Measurements from ENCODE around the gene GGN. TPM values are rescaled to one million over a fixed set of nuclear protein-coding genes. Genes with fewer than 3 reads are reported as not detected.
"Not testable (repeated sequence)": the region's sequence is repeated elsewhere in the genome, so short reads cannot be mapped to it uniquely, and the experiment has no call there.

The GGN gene
- total and polyA plus RNA-seq, 2 experiments from 2014 or later: 1.8 to 2.0 TPM

GRCh38 chr19:38351865-38352395 lies 35.9 kb downstream of the GGN start:
- Histone ChIP-seq H4K20me1 (ENCODE audit: insufficient read depth) (no peaks in the 10 kb centered on the region), H3K27ac (no peak overlapping the region), H3K27me3 (replicated peaks; ENCODE audit: insufficient read depth) (no peaks in the 10 kb centered on the region; the same call in 1 of the 2 replicates), H3K36me3 (ENCODE audit: low read depth) (no peaks in the 10 kb centered on the region), H3K4me2 (ENCODE audit: unreplicated experiment) (no peak overlapping the region), H3K79me2 (ENCODE audit: insufficient read depth) (no peaks in the 10 kb centered on the region), H3K4me1 (ENCODE audit: insufficient read depth) (no peaks in the 10 kb centered on the region), H3K9me2 (ENCODE audit: insufficient read depth) (no peaks in the 10 kb centered on the region), H3K9me3 (ENCODE audit: low read depth) (no peaks in the 10 kb centered on the region), H3F3A (ENCODE audit: insufficient read depth) (no peaks in the 10 kb centered on the region), H2AFZ (no peak overlapping the region), H3K4me3 (no peak overlapping the region), H3K9ac (no peak overlapping the region)
- TF ChIP-seq EZH2 (IDR thresholded peaks at IDR 0.05; ENCODE audit: insufficient read depth, poor library complexity, severe bottlenecking) (no peak), EZH2phosphoT487 (IDR thresholded peaks at IDR 0.05; ENCODE audit: insufficient read depth, low read depth) (no peak)
- 44 to 51% methylated on average over 9 of the region's 9 CpGs for WGBS, 2 experiments (ENCODE audit: low coverage in 1 of 2, low lambda C conversion rate in 2 of 2, missing lambda C conversion rate in 2 of 2)
- in situ Hi-C loops (cut with MboI): no loop called here
- DNase-seq: no peak

- in situ Hi-C loops (cut with MboI): no loop called here
- Histone ChIP-seq H2AFZ (no peak overlapping the region), H4K20me1 (ENCODE audit: insufficient read depth) (no peaks in the 10 kb centered on the region), H3K27me3 (replicated peaks; ENCODE audit: insufficient read depth) (no peaks in the 10 kb centered on the region; the same call in 1 of the 2 replicates), H3K4me3 (no peak overlapping the region), H3F3A (ENCODE audit: insufficient read depth) (no peaks in the 10 kb centered on the region), H3K9me3 (ENCODE audit: low read depth) (no peaks in the 10 kb centered on the region), H3K4me2 (ENCODE audit: unreplicated experiment) (no peak overlapping the region), H3K9me2 (ENCODE audit: insufficient read depth) (no peaks in the 10 kb centered on the region), H3K9ac (no peak overlapping the region), H3K27ac (no peak overlapping the region), H3K4me1 (ENCODE audit: insufficient read depth) (no peaks in the 10 kb centered on the region), H3K36me3 (ENCODE audit: low read depth) (no peaks in the 10 kb centered on the region), H3K79me2 (ENCODE audit: insufficient read depth) (no peaks in the 10 kb centered on the region)
- 76 to 90% methylated on average over 3 of the region's 3 CpGs for WGBS, 2 experiments (ENCODE audit: low coverage in 1 of 2, low lambda C conversion rate in 2 of 2, missing lambda C conversion rate in 2 of 2)
- no peak for TF ChIP-seq EZH2phosphoT487 (IDR thresholded peaks at IDR 0.05; ENCODE audit: insufficient read depth, low read depth)
- TF ChIP-seq EZH2 (IDR thresholded peaks at IDR 0.05; ENCODE audit: insufficient read depth, poor library complexity, severe bottlenecking): no peak
- no peak for DNase-seq
Observed at GRCh38 chr19:38350883-38351282, 37.0 kb downstream of the GGN start.

DNA sequence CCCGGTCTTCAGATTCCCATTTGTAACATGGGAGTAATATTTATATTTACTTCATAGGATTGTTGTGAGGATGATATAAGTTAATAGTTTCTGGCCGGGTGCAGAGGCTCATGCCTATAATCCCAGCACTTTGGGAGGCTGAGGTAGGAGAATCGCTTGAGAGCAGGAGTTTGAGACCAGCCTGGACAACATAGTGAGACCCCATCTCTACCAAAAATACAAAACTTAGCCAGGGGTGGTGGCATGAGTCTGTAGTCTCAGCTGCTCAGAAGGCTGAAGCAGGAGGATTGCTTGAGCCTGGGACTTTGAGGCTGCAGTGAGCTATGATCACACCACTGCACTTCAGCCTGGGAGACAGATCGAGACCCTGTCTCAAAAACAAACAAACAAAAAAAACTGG lies 41.0 kb downstream of the GGN start:
- in situ Hi-C loops (cut with MboI): no loop called here
- no peak overlapping the region for H3K27ac ChIP-seq
- no peaks in the 10 kb centered on the region for H3K9me3 ChIP-seq (ENCODE audit: low read depth)
- DNase-seq: no peak
- H3K4me3 ChIP-seq: no peak overlapping the region
- no peaks in the 10 kb centered on the region for H3F3A ChIP-seq (ENCODE audit: insufficient read depth)
- H3K36me3 ChIP-seq (ENCODE audit: low read depth): no peaks in the 10 kb centered on the region
- H3K4me2 ChIP-seq (ENCODE audit: unreplicated experiment): no peak overlapping the region
- H3K27me3 ChIP-seq (replicated peaks; ENCODE audit: insufficient read depth): no peaks in the 10 kb centered on the region
- no peak overlapping the region for H2AFZ ChIP-seq
- no peaks in the 10 kb centered on the region for H3K79me2 ChIP-seq (ENCODE audit: insufficient read depth)
- 70 to 85% methylated on average over 4 of the region's 4 CpGs for WGBS, 2 experiments (ENCODE audit: low coverage in 1 of 2, low lambda C conversion rate in 2 of 2, missing lambda C conversion rate in 2 of 2)
- no peaks in the 10 kb centered on the region for H3K9me2 ChIP-seq (ENCODE audit: insufficient read depth)
- no peaks in the 10 kb centered on the region for H3K4me1 ChIP-seq (ENCODE audit: insufficient read depth)
- H4K20me1 ChIP-seq (ENCODE audit: insufficient read depth): no peaks in the 10 kb centered on the region
- TF ChIP-seq EZH2 (IDR thresholded peaks at IDR 0.05; ENCODE audit: insufficient read depth, poor library complexity, severe bottlenecking) (no peak), EZH2phosphoT487 (IDR thresholded peaks at IDR 0.05; ENCODE audit: insufficient read depth, low read depth) (no peak)
- no peak overlapping the region for H3K9ac ChIP-seq

- in situ Hi-C loops (cut with MboI): no loop called here
- no peaks in the 10 kb centered on the region for H3F3A ChIP-seq (ENCODE audit: insufficient read depth)
- no peak overlapping the region for H3K27ac ChIP-seq
- H4K20me1 ChIP-seq (ENCODE audit: insufficient read depth): no peaks in the 10 kb centered on the region
- 83 to 93% methylated on average over 2 of the region's 2 CpGs for WGBS, 2 experiments (ENCODE audit: low coverage in 1 of 2, low lambda C conversion rate in 2 of 2, missing lambda C conversion rate in 2 of 2)
- H3K9me2 ChIP-seq (ENCODE audit: insufficient read depth): no peaks in the 10 kb centered on the region
- H3K4me2 ChIP-seq (ENCODE audit: unreplicated experiment): no peak overlapping the region
- no peaks in the 10 kb centered on the region for H3K79me2 ChIP-seq (ENCODE audit: insufficient read depth)
- H3K4me1 ChIP-seq (ENCODE audit: insufficient read depth): no peaks in the 10 kb centered on the region
- no peaks in the 10 kb centered on the region for H3K9me3 ChIP-seq (ENCODE audit: low read depth)
- no peak overlapping the region for H2AFZ ChIP-seq
- no peaks in the 10 kb centered on the region for H3K36me3 ChIP-seq (ENCODE audit: low read depth)
- no peak overlapping the region for H3K9ac ChIP-seq
- TF ChIP-seq EZH2phosphoT487 (IDR thresholded peaks at IDR 0.05; ENCODE audit: insufficient read depth, low read depth) (no peak), EZH2 (IDR thresholded peaks at IDR 0.05; ENCODE audit: insufficient read depth, poor library complexity, severe bottlenecking) (no peak)
- no peaks in the 10 kb centered on the region for H3K27me3 ChIP-seq (replicated peaks; ENCODE audit: insufficient read depth)
- DNase-seq: no peak
- H3K4me3 ChIP-seq: no peak overlapping the region
Observed at GRCh38 chr19:38340927-38341326, 46.9 kb downstream of the GGN start.

GRCh38 chr19:38339011-38339410 lies 48.8 kb downstream of the GGN start:
- H3F3A ChIP-seq (ENCODE audit: insufficient read depth); H3K9ac ChIP-seq; H3K4me2 ChIP-seq (ENCODE audit: unreplicated experiment); H3K27me3 ChIP-seq (replicated peaks; ENCODE audit: insufficient read depth); H3K9me3 ChIP-seq (ENCODE audit: low read depth); H3K79me2 ChIP-seq (ENCODE audit: insufficient read depth); H3K4me3 ChIP-seq; H2AFZ ChIP-seq; H4K20me1 ChIP-seq (ENCODE audit: insufficient read depth); DNase-seq; H3K36me3 ChIP-seq (ENCODE audit: low read depth); H3K4me1 ChIP-seq (ENCODE audit: insufficient read depth); H3K9me2 ChIP-seq (ENCODE audit: insufficient read depth); in situ Hi-C loops (cut with MboI); H3K27ac ChIP-seq: not testable (repeated sequence)
- WGBS, 2 experiments (ENCODE audit: low coverage in 1 of 2, low lambda C conversion rate in 2 of 2, missing lambda C conversion rate in 2 of 2): 64 to 65% methylated on average over 4 of the region's 4 CpGs
